ENCODE measurements around the gene MAN1C1. TPM values are rescaled to one million over a fixed set of nuclear protein-coding genes. Genes with fewer than 3 reads are reported as not detected.

Gene MAN1C1
- total and polyA plus RNA-seq, 9 of the 15 experiments (the other 6 are each of a cell fraction or from before 2014, with no cell fraction given), result 0.04 to 0.44 (median 0.10) TPM; not detected in 3

- in situ Hi-C loops (cut with MboI), result no loop called here
- Histone ChIP-seq H3K27me3 (ENCODE audit: control insufficient read depth in 2 of 2, insufficient read depth in 2 of 2, low read length in 2 of 2) (no peaks in the 10 kb centered on the region), H3K9ac (ENCODE audit: insufficient read depth in 1 of 2, low read depth in 2 of 2, low read length in 2 of 2) (0 out of 4 replicates have a peak overlapping the region, but pooled peaks of 1 of the 2 experiments have one; percentile 20), H3K4me1 (replicated peaks in 1 of 2; ENCODE audit: control insufficient read depth in 2 of 2, insufficient read depth in 2 of 2, low read length in 2 of 2) (peaks cover 2 to 44% of the 10 kb centered on the region in 2 experiments; a peak in 3 of 5 replicates), H3K79me2 (ENCODE audit: control insufficient read depth, insufficient read depth, low read length) (no peaks in the 10 kb centered on the region), H3K36me3 (ENCODE audit: control insufficient read depth, insufficient read depth, low read length) (no peaks in the 10 kb centered on the region), H3K9me3 (replicated peaks; ENCODE audit: control insufficient read depth, insufficient read depth, low read depth, low read length) (no peaks in the 10 kb centered on the region), H3K27ac (ENCODE audit: extremely low read depth, low read depth, low read length) (no peak overlapping the region), H4K20me1 (replicated peaks; ENCODE audit: control insufficient read depth, insufficient read depth, low read length) (peaks cover 4% of the 10 kb centered on the region; the same call in 1 of the 2 replicates), H3K4me2 (ENCODE audit: insufficient read depth, low read length) (no peak overlapping the region), H3K4me3 (no peak overlapping the region), H3K9me1 (ENCODE audit: control insufficient read depth, insufficient read depth, low read length) (no peaks in the 10 kb centered on the region), H2AFZ (ENCODE audit: low read depth, low read length) (no peak overlapping the region)
- ChIA-PET POLR2A (interaction anchor here (0.5 to 2.2 kb wide), 6 partner anchors 10 to 561 kb away, joined by 3 to 12 read pairs (median 3); partner anchors contain the start of genes MTFR1L and RSRP1), CTCF (ENCODE audit: low intra/inter-chr PET ratio) (no interaction called here)
- intact Hi-C loops (cut with micrococcal nuclease), result no loop called here
- ATAC-seq (no peak), FAIRE-seq (no peak), DNase-seq (ENCODE audit: extremely low read depth in 1 of 4, low spot score in 3 of 4) (no peak)
- WGBS (ENCODE audit: insufficient coverage, low coverage, missing lambda C conversion rate), result 83% methylated on average over 28 of the region's 34 CpGs
- TF ChIP-seq ZNF445 (CRISPR knock-in tag; IDR thresholded peaks at IDR 0.05; ENCODE audit: low read depth), result no peak
- no peak for TF ChIP-seq DNMT1 (IDR thresholded peaks at IDR 0.05)
- TF ChIP-seq HMBOX1 (IDR thresholded peaks at IDR 0.05), result no peak
- TF ChIP-seq POLR2G (IDR thresholded peaks at IDR 0.05; ENCODE audit: low read depth, low read length), result peak; percentile 13; the same call in 1 of the 2 replicates
- BruUV-seq (replicated peaks), result no TSS peak
These were observed 192.1 kb downstream of the MAN1C1 start for GRCh38 chr1:25808481-25809244.
